Tibial nerve (tissue), 4 donors: Measurements from ENCODE around the gene MRPL36. TPM values are rescaled to one million over a fixed set of nuclear protein-coding genes. Genes with fewer than 3 reads are reported as not detected.

Source experiments
- DNase-seq, 2 donors: peaks; one replicate each; pipeline ENCODE4 v3.0.0-alpha.2; 2019; ENCODE audit warnings: low spot score in 2 of 2
- H3K27ac ChIP-seq, 4 donors: fragments of 200-600 bp; sonication (generic) in 3 of 4; one replicate each; pipeline ENCODE4 v1.5.1; 2017 to 2019; ENCODE audit warnings: mild to moderate bottlenecking in 1 of 4
- H3K27me3 ChIP-seq, 2 donors: fragments of 200-600 bp; sonication (generic) in 1 of 2; one replicate each; pipeline versions ENCODE4 v1.5.1 to v1.6.0; 2017 to 2019
- H3K36me3 ChIP-seq, 3 donors: fragments of 200-600 bp; sonication (generic); one replicate each; pipeline ENCODE4 v1.5.1; 2018 to 2019
- H3K4me1 ChIP-seq, 4 donors: fragments of 200-600 bp; sonication (generic) in 3 of 4; one replicate each; pipeline ENCODE4 v1.5.1; 2017 to 2019
- H3K4me3 ChIP-seq, 4 donors: fragments of 200-600 bp; sonication (generic) in 3 of 4; one replicate each; pipeline ENCODE4 v1.5.1; 2017 to 2019; ENCODE audit warnings: mild to moderate bottlenecking in 1 of 4, moderate library complexity in 1 of 4
- H3K9me3 ChIP-seq, 4 donors: fragments of 200-600 bp; sonication (generic) in 3 of 4; one replicate each; pipeline ENCODE4 v1.5.1; 2017 to 2019
- EP300 ChIP-seq, 2 donors: sonication (generic); formaldehyde crosslinking; IDR thresholded peaks; one replicate each; pipeline ENCODE4 v1.6.1; 2017; ENCODE audit warnings: antibody characterized with exemption in 2 of 2, mild to moderate bottlenecking in 1 of 2
- POLR2A ChIP-seq, 2 donors: fragments of 450-650 bp; IDR thresholded peaks; one replicate each; pipeline ENCODE4 v1.6.1; 2017; ENCODE audit warnings: antibody characterized with exemption in 2 of 2, mild to moderate bottlenecking in 2 of 2, moderate library complexity in 2 of 2
- WGBS, 2 donors: methylation state at CpG; one replicate each; pipeline ENCODE4 v1.1.5; 2018; 5-methylcytosine and 5-hydroxymethylcytosine counted together
- total RNA-seq, 4 donors: library from RNA; depleted of rRNA; stranded (reverse); fragments of >200 nt; gene quantifications; one replicate each; pipeline ENCODE4 v1.1.0, GENCODE V29; 2016
- TF ChIP-seq, protein P1 (sequence below), 5 experiments: fragments of 200-600 bp in 3 of 5; fragments of 450-650 bp in 2 of 5; sonication (generic) in 3 of 5; IDR thresholded peaks; one replicate each; pipeline ENCODE4 v1.5.1; 2016 to 2019; ENCODE audit warnings: antibody characterized with exemption in 5 of 5, mild to moderate bottlenecking in 3 of 5, moderate library complexity in 2 of 5

Gene MRPL36
- total RNA-seq, 4 donors from 2014 or later = 18.2 to 54.0 (median 27.8) TPM

DNA sequence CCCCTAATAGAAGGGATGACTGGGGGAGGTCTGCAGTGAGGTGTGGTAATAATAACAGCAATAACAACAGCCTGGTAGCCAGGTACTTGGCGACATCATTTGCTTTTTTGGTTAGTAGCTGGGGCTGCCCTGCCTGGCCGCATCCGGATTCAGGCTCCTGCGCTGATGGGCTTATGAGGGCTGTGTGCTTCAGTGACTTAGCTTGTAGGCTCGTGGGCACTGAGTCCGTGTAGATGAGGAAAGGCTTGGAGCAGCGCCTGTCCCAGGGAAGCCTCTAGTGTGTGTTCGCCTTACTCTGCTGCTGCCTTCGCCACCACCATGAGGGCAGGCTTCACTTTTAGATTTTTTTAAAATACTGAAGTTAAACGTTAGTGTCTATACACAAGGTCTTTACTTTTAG lies 6.1 kb upstream of the MRPL36 start:
- TF ChIP-seq, protein P1, sequence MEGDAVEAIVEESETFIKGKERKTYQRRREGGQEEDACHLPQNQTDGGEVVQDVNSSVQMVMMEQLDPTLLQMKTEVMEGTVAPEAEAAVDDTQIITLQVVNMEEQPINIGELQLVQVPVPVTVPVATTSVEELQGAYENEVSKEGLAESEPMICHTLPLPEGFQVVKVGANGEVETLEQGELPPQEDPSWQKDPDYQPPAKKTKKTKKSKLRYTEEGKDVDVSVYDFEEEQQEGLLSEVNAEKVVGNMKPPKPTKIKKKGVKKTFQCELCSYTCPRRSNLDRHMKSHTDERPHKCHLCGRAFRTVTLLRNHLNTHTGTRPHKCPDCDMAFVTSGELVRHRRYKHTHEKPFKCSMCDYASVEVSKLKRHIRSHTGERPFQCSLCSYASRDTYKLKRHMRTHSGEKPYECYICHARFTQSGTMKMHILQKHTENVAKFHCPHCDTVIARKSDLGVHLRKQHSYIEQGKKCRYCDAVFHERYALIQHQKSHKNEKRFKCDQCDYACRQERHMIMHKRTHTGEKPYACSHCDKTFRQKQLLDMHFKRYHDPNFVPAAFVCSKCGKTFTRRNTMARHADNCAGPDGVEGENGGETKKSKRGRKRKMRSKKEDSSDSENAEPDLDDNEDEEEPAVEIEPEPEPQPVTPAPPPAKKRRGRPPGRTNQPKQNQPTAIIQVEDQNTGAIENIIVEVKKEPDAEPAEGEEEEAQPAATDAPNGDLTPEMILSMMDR (IDR thresholded peaks at IDR 0.05) = no peak
- TF ChIP-seq EP300 (IDR thresholded peaks at IDR 0.05) = no peak
- no peak for TF ChIP-seq POLR2A (IDR thresholded peaks at IDR 0.05)
- Histone ChIP-seq H3K27ac (no peak overlapping the region), H3K36me3 (peaks cover 0 to 82% (median 27%) of the 10 kb centered on the region in 3 donors), H3K9me3 (no peaks in the 10 kb centered on the region), H3K4me3 (no peak overlapping the region), H3K27me3 (no peaks in the 10 kb centered on the region), H3K4me1 (peaks cover 0 to 22% (median 6%) of the 10 kb centered on the region in 4 donors)
- WGBS, 2 donors = 93% methylated on average over 10 of the region's 10 CpGs
- no peak for DNase-seq

GRCh38 chr5:1805326-1805725 lies 5.7 kb upstream of the MRPL36 start:
- Histone ChIP-seq H3K27ac (no peak overlapping the region), H3K4me1 (peaks cover 0 to 25% (median 6%) of the 10 kb centered on the region in 4 donors), H3K27me3 (no peaks in the 10 kb centered on the region), H3K9me3 (no peaks in the 10 kb centered on the region), H3K4me3 (no peak overlapping the region), H3K36me3 (peaks cover 0 to 78% (median 27%) of the 10 kb centered on the region in 3 donors)
- no peak for DNase-seq
- 82 to 93% methylated on average over 4 of the region's 4 CpGs for WGBS, 2 donors
- TF ChIP-seq, protein P1 (IDR thresholded peaks at IDR 0.05) = no peak
- no peak for TF ChIP-seq POLR2A (IDR thresholded peaks at IDR 0.05)
- TF ChIP-seq EP300 (IDR thresholded peaks at IDR 0.05) = no peak

DNA sequence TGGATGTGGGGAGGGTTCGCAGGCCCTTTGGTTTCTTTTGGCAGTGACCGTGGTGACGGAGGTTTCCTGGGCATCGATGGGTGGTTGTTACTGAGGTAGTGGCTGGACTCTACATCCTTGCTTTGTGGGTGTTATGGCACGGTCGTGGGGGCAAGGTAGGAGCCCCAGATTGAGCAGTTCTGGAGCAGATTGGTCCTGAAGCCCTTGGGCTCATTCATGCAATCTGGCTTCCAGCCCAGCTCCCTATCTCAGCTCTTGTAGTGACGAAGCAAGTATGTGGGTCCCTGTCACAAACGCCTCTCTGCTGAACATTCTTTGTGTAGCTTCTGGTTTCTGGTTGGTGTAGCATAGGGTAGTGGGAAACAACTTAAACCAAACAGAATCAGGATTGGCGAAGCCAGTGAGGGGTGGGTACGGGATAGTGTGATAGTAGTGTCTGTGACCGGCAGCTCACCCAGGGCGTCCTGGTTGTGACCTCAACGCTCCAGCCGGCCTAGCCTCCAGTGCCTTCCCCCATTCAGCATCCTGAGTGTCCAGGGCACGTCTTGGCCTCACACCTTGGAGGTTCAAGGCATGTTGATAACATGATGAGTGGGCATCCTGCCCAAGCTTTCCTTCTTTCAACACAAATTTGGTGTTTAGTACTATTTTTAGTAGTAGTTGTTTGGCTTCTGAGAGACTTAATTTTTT lies 4.5 kb upstream of the MRPL36 start:
- 81 to 89% methylated on average over 15 of the region's 15 CpGs for WGBS, 2 donors
- Histone ChIP-seq H3K4me3 (no peak overlapping the region), H3K36me3 (peaks cover 0 to 66% (median 20%) of the 10 kb centered on the region in 3 donors), H3K9me3 (no peaks in the 10 kb centered on the region), H3K27ac (no peak overlapping the region), H3K4me1 (peaks cover 0 to 28% (median 6%) of the 10 kb centered on the region in 4 donors), H3K27me3 (no peaks in the 10 kb centered on the region)
- TF ChIP-seq EP300 (IDR thresholded peaks at IDR 0.05) (no peak), POLR2A (IDR thresholded peaks at IDR 0.05) (no peak)
- TF ChIP-seq, protein P1 (IDR thresholded peaks at IDR 0.05) = no peak
- no peak for DNase-seq

DNA sequence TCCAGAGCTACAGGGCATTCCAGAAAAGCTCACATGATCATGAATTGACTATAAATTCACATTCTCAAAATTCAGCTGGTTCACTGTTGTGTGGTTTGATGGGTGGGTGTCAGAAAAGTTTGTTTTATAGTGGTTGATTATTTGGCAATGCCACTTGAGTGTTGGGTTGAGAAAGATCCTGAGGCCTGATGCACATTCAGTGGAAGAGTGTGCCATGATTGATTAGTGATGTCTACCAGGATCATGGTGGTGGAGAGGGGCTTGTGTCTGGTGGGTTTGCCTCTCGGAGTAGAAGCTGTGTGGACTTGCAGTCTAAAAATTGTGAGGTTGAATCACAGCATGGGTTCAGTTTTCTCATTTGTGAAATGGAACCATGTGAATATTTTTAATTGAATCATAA lies 3.6 kb upstream of the MRPL36 start:
- no peaks in the 10 kb centered on the region for H3K9me3 ChIP-seq
- DNase-seq = no peak
- peaks cover 0 to 37% (median 9%) of the 10 kb centered on the region in 4 donors for H3K4me1 ChIP-seq
- no peak overlapping the region for H3K4me3 ChIP-seq
- H3K27me3 ChIP-seq = no peaks in the 10 kb centered on the region
- H3K27ac ChIP-seq = no peak overlapping the region
- TF ChIP-seq POLR2A (IDR thresholded peaks at IDR 0.05) (no peak), EP300 (IDR thresholded peaks at IDR 0.05) (no peak)
- TF ChIP-seq, protein P1 (IDR thresholded peaks at IDR 0.05) = no peak
- 90 to 92% methylated on average over 1 of the region's 1 CpG for WGBS, 2 donors
- H3K36me3 ChIP-seq = peaks cover 0 to 62% (median 18%) of the 10 kb centered on the region in 3 donors

GRCh38 chr5:1801967-1802295 lies 2.3 kb upstream of the MRPL36 start:
- Histone ChIP-seq H3K27me3 (no peaks in the 10 kb centered on the region), H3K9me3 (no peaks in the 10 kb centered on the region), H3K4me3 (peak overlapping the region; percentile 62 to 99 (median 92)), H3K36me3 (peaks cover 0 to 62% (median 8%) of the 10 kb centered on the region in 3 donors), H3K4me1 (peaks cover 0 to 49% (median 11%) of the 10 kb centered on the region in 4 donors), H3K27ac (peak overlapping the region in 2 of 4 donors; percentile 69 to 88)
- 14% methylated on average over 7 of the region's 7 CpGs for WGBS, 2 donors
- DNase-seq = no peak
- TF ChIP-seq, protein P1 (IDR thresholded peaks at IDR 0.05) = no peak
- TF ChIP-seq EP300 (IDR thresholded peaks at IDR 0.05) (no peak), POLR2A (IDR thresholded peaks at IDR 0.05) (no peak)
